ENCODE measurements around the gene DNAJC8.

DNA sequence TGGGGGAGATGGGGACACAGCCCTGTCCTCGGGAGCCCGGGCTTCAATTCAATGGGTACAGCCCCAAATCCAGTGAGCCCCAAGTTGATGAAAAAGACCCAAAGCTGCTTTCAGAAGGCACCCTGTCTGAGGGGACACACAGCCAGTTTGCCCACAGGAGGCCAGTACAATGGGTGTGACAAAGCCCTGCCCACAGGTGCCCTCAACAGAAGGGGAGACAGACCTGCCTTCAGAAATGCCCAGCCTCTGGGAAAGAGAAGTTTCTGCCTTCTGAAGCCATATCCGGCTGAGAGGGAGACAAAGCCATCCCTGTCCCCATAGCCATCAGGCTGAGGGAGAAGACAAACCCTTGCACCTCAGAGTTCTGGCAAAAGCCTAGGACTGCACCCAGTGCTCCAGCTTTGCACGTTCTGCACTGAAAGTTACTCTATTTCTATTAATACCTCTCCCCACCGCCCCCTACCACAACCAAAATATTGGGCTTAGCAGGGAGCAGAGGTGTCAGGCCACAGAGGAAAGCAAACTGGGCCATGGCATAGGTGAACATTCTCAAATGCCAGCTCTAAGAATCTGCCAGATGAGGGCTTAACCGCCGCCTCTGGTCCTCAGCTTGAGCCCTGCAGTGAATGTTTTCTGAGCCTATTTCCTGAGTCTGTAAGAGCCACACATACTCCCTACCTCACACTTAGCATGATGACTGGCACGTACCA, 38.3 kb downstream of the DNAJC8 start:
- TF ChIP-seq EP300 (IDR thresholded peaks at IDR 0.05; ENCODE audit: borderline replicate concordance) (no peak), NFIC (IDR thresholded peaks at IDR 0.05) (no peak), FOXM1 (IDR thresholded peaks at IDR 0.05; ENCODE audit: borderline replicate concordance, low read depth) (no peak), ZBTB7A (IDR thresholded peaks at IDR 0.05; ENCODE audit: low read depth) (no peak), RAD21 (IDR thresholded peaks at IDR 0.05; ENCODE audit: low read depth) (no peak), CEBPB (IDR thresholded peaks at IDR 0.05) (no peak)
- TF ChIP-seq, protein P1, sequence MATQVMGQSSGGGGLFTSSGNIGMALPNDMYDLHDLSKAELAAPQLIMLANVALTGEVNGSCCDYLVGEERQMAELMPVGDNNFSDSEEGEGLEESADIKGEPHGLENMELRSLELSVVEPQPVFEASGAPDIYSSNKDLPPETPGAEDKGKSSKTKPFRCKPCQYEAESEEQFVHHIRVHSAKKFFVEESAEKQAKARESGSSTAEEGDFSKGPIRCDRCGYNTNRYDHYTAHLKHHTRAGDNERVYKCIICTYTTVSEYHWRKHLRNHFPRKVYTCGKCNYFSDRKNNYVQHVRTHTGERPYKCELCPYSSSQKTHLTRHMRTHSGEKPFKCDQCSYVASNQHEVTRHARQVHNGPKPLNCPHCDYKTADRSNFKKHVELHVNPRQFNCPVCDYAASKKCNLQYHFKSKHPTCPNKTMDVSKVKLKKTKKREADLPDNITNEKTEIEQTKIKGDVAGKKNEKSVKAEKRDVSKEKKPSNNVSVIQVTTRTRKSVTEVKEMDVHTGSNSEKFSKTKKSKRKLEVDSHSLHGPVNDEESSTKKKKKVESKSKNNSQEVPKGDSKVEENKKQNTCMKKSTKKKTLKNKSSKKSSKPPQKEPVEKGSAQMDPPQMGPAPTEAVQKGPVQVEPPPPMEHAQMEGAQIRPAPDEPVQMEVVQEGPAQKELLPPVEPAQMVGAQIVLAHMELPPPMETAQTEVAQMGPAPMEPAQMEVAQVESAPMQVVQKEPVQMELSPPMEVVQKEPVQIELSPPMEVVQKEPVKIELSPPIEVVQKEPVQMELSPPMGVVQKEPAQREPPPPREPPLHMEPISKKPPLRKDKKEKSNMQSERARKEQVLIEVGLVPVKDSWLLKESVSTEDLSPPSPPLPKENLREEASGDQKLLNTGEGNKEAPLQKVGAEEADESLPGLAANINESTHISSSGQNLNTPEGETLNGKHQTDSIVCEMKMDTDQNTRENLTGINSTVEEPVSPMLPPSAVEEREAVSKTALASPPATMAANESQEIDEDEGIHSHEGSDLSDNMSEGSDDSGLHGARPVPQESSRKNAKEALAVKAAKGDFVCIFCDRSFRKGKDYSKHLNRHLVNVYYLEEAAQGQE (IDR thresholded peaks at IDR 0.05; ENCODE audit: low read depth), result no peak
- TF ChIP-seq, protein P2, sequence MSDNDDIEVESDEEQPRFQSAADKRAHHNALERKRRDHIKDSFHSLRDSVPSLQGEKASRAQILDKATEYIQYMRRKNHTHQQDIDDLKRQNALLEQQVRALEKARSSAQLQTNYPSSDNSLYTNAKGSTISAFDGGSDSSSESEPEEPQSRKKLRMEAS (IDR thresholded peaks at IDR 0.05), result no peak
